ENCODE results near the gene CCNQ.

The CCNQ gene

DNA sequence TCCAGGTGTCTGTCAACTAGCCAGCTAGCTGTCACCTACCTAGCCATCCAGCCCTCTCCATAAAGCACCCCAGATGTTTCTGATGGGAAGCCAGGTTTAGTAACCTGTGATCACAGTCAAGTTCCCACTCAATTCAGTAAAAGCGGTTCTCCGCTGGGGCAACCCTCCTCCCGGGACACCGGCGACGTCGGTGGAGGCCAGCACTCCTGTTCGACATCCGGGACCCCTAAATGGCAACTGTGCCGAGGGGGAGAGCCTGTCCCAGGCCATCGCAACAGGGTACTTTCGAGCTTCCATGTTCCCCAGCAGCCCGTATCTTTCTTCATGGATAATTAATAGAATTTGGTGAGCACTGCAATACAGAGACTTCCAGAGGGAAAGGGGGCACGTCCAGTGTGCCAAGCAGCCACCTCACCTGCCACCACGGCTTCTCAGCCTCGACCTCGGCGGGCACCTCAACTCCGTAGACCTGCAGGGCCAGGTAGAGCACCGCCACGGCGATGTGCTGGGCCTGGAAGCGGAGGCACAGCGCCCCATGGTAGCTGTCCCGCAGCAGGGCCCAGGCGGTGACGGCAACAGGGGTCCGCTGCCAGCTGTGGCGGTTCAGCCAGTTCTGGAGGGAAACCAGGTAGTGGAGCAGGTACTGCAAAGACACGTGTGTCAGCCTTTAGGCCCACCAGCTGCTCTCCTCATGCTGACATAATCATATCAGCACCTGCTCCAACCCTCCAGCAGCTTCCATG, 6.7 kb downstream of the CCNQ start:
- in situ Hi-C loops (cut with HindIII; ENCODE audit: low pct_ligation_motif_present, low sequenced_read_pairs) = no loop called here
- TF ChIP-seq, protein P1, sequence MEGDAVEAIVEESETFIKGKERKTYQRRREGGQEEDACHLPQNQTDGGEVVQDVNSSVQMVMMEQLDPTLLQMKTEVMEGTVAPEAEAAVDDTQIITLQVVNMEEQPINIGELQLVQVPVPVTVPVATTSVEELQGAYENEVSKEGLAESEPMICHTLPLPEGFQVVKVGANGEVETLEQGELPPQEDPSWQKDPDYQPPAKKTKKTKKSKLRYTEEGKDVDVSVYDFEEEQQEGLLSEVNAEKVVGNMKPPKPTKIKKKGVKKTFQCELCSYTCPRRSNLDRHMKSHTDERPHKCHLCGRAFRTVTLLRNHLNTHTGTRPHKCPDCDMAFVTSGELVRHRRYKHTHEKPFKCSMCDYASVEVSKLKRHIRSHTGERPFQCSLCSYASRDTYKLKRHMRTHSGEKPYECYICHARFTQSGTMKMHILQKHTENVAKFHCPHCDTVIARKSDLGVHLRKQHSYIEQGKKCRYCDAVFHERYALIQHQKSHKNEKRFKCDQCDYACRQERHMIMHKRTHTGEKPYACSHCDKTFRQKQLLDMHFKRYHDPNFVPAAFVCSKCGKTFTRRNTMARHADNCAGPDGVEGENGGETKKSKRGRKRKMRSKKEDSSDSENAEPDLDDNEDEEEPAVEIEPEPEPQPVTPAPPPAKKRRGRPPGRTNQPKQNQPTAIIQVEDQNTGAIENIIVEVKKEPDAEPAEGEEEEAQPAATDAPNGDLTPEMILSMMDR (IDR thresholded peaks at IDR 0.05; ENCODE audit: low read depth, low read length, missing control alignments) = no peak
- no peak overlapping the region for H3K4me3 ChIP-seq (ENCODE audit: low read depth, low read length)
- no peak for DNase-seq
- H3K27ac ChIP-seq = no peak overlapping the region
- peaks cover 6% of the 10 kb centered on the region for H3K36me3 ChIP-seq (replicated peaks)
- H3K27me3 ChIP-seq (replicated peaks) = no peaks in the 10 kb centered on the region

DNA sequence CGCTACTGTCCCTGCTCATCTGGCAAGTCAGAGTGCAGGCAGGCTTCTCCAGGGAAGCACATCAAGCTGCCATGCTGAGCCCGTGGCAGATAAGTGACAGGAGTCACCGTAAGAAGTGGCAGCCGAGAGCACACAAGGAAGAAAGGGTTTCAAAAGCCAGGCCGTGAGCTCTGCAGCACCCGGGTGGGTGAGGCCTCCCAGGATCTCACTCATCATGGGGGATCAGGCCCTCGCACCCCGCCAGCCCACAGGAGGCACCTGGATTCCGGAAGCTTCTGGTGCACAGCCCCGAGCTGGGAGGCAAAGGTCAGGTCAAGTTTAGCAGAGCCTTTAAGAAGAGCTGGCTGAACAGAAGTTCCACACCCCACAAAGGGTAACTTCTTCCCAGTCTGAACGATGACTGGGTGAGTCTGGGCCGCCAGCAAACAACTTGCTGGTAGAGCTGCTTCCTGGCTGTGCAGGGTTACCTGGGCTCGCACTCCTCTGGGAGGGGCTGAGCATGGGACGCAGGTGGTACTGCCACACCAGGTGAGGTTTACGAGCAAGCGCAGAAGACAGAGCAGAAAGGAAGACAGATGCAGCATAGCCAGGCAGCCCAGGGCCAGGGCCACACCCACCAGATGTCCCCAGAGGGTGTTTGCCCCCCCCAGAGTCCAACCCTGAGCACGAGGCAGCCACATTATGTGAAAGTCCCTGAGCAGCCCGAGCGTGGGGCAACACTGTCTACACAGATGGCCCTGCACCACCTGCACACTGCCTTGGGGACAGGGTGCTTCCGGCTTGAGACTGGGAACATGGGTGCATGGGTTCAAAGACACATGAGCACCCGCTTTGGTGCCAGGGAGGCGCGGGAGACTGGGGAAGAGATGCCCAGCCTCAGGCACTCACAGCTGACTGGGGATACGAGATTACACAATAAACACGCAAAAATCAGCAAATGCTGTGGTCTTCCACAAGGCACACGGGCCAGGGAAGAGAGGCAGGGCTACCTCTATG, 7.7 kb downstream of the CCNQ start:
- no peak for DNase-seq
- Histone ChIP-seq H3K36me3 (replicated peaks) (peaks cover 6% of the 10 kb centered on the region), H3K4me3 (ENCODE audit: low read depth, low read length) (no peak overlapping the region), H3K27me3 (replicated peaks) (no peaks in the 10 kb centered on the region), H3K27ac (no peak overlapping the region)
- in situ Hi-C loops (cut with HindIII; ENCODE audit: low pct_ligation_motif_present, low sequenced_read_pairs) = no loop called here
- TF ChIP-seq, protein P1 (IDR thresholded peaks at IDR 0.05; ENCODE audit: low read depth, low read length, missing control alignments) = no peak

DNA sequence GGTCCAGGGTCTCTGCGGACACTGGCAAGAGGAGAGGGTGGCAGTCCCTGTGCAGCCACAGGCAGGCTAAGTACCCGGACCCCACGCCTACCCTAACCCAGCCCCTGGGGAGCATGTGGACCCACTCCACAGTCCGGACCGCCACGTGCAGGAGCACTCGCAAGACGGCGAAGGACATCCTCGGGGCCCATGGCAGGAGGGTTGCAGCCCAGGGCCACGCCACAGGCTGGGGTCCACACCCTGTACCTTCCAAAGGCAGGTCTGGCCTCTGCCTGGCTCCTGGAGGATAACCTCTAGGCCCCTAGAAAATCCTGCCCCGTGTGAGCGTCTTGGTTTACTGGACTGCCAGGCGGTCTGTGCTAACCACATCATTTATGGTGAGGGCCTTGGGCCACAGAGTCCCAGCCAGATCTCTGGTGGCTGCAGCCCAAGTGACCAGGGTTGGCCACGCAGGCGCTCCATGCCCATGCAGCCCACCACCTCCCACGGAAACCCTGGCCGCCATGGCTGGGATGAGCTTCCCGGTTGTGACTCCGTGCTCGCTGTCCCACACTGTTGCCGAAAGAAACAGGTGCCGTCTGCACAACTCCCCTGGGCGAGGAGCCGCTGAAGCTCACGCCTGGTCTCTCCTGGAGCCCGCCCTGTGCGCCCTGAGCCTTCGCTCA, 10.0 kb downstream of the CCNQ start:
- no peak for DNase-seq
- H3K27me3 ChIP-seq (replicated peaks) = no peaks in the 10 kb centered on the region
- TF ChIP-seq, protein P1 (IDR thresholded peaks at IDR 0.05; ENCODE audit: low read depth, low read length, missing control alignments) = no peak
- no peak overlapping the region for H3K4me3 ChIP-seq (ENCODE audit: low read depth, low read length)
- in situ Hi-C loops (cut with HindIII; ENCODE audit: low pct_ligation_motif_present, low sequenced_read_pairs) = no loop called here
- H3K27ac ChIP-seq = no peak overlapping the region
- peaks cover 6% of the 10 kb centered on the region for H3K36me3 ChIP-seq (replicated peaks)

DNA sequence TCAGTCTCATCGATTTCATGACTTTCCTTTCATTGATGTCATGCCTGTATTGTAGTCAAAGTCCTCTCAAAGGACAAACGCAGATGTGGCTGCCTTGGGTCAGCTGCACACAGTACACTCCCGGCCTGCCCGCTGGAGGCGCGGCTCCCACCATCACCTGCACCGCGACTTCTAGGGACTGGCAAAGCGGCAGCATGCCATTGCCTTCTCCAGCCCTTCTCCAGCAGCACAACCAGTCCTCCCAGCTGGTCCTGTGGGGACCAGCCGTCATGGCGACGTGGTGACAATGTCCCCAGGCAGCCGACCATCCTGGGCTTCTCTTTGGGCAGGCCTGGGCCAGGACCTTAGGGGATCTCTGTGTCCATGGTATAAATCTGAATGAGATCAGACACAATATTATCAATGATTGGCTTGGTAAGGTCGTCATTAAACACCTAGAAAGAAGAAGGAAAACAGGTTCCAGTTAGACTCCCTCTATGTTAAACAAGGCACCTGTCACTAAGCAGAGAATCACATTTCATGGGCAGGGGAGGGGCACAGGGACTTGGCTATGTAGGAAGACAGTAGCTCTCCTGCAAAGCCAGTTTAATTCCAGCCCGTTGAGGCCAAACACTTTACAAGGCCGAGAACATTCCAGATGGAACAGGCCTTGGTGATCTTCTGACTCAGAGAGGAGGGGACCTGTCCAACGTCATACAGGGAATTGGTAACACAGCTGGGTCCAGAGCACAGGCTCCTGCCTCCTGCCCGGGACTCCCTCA, 10.7 kb downstream of the CCNQ start:
- TF ChIP-seq, protein P1 (IDR thresholded peaks at IDR 0.05; ENCODE audit: low read depth, low read length, missing control alignments) = no peak
- H3K36me3 ChIP-seq (replicated peaks) = peaks cover 6% of the 10 kb centered on the region
- no peaks in the 10 kb centered on the region for H3K27me3 ChIP-seq (replicated peaks)
- in situ Hi-C loops (cut with HindIII; ENCODE audit: low pct_ligation_motif_present, low sequenced_read_pairs) = no loop called here
- H3K27ac ChIP-seq = no peak overlapping the region
- DNase-seq = no peak
- no peak overlapping the region for H3K4me3 ChIP-seq (ENCODE audit: low read depth, low read length)

DNA sequence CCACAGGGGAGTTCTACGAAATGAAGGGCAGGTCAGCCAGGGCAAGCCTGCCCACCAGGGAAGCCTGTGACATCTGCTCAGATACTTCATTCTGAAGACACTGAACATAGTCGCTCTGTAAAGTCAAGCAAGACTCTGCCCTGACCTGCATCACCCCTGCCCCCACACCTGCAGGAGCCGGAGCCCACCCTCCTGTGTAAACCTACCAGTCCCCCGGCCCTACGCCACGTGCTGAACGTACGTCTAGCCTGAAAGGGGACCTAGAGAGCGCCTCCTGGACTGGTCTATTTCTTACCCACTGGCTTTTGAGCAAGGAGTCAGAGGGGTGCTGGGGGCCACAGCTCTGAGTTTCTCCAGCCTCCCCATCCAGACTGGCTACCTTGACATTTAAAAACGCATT, 11.6 kb downstream of the CCNQ start:
- peaks cover 6% of the 10 kb centered on the region for H3K36me3 ChIP-seq (replicated peaks)
- H3K27me3 ChIP-seq (replicated peaks) = no peaks in the 10 kb centered on the region
- no peak overlapping the region for H3K4me3 ChIP-seq (ENCODE audit: low read depth, low read length)
- in situ Hi-C loops (cut with HindIII; ENCODE audit: low pct_ligation_motif_present, low sequenced_read_pairs) = no loop called here
- DNase-seq = no peak
- H3K27ac ChIP-seq = no peak overlapping the region
- TF ChIP-seq, protein P1 (IDR thresholded peaks at IDR 0.05; ENCODE audit: low read depth, low read length, missing control alignments) = no peak
